ENCODE measurements around the gene ITPR2.

ITPR2 gene

DNA sequence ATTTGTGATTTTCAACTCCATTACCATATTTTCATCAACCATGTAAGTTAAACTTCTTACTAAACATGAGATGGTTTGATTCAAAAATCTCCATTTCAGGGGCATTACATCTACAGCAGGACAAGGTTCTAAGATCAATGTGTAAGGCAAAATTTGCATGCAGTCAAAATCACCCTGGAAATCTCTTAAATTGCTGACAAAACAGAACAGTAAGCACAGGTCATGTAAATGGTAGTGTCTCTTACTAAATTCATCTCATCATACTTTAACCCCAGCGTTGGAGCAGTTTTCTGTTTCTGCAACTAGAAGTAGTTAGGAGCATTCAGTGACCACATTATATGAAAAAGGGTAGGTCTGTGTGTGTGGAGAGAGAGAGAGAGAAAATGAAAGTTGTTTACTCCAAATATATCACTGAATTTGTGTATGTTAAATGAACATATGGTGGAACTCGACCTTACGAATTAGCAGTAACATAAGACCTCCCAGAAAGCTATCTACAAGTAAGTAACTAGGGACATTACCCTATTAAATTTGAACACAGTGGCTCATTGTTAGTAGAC, 410.1 kb downstream of the ITPR2 start:
- no peak for DNase-seq

DNA sequence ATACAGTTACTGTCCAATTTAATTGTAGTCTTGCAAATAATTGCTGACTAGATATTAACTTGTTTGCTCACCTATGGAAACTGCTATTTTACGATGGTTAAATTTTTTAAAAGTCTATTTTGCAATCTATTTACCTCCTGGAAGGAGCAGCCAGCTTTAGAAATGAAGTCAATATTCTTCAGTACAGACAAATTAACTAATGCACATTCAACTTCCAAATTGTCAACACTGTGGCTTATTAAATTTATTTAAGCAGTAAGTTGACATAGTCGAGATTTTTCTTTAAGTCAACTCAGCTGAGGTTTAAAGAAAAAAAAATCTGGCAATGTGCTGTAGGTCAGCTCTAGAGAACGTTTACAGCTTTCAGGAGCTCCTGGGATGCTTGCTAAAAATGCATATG, 416.4 kb downstream of the ITPR2 start:
- DNase-seq = no peak

DNA sequence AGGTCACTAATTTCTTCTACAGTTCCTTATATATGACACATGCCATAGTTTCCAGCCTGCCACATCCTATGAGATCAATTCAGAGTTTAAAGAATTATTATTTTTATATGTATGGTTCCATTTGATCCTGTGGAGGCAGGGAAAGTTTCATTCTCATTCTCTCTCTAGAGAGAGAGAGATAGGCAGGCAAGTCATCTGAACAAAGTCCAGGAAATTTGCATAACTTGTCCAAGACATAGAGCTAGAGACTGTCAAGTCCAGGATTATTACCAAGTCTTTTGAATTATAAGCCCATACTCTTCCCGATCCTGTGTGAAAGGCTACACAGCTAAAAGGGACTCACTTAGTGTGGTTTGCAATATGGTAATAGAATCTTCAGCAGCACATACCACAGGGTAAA, 422.3 kb downstream of the ITPR2 start:
- DNase-seq = no peak

DNA sequence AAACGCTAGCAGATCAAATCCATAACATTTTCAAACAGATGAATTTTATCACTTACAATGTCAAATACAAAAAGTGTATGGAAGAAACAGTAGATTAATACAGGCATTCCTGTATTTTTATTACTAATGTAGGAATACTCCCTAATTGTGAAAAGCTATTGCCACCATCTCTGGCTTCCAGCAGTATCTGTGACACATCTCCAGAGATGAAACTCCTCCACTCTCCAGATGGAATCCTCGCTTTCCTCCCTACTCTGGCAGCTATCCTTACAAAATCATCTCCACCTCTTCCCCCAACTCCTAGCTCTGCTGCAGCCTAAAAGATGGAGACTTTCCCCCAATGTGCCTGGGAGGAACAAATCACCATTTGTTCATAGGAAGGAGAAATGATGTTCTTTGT, 426.2 kb downstream of the ITPR2 start:
- DNase-seq = peak in 1 of 56 donors; percentile 29

DNA sequence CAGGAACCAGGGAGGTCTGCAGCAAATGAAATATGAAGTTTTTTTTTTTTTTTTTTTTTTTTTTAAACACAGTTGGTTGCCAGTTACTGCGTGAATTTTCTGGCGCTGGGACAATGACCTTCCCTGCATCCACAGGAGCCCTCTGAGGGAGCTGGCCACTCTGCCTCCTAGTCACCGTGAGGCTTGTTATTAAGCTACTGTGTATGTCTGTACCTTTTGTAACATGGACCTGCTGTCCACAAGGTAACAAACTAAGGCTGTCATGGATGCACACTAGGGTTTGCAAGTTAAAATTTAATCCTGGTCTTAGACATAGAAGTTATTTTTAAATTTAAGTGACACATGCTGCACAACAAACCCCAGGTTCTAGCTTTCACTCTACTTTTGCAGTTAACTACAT, 426.6 kb downstream of the ITPR2 start:
- no peak for DNase-seq

DNA sequence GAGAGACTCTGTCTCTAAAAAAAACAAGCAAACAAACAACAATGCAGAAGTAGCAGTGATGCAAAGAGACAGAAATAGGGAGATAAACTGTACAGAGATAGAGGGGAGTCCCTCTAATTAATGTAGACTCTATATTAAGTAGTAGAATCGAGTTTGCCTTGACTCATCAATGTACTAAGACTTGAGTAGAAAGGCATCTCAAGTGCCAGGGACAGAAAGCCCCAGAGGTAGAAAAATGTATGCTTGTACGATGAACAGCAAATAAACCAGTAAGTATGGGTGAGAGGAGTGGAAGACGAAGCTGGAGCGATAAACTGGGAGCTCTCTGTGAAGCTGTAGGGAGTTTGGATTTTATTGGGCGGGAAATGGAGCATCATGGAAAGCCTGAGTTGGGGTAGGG, 429.4 kb downstream of the ITPR2 start:
- no peak for DNase-seq

DNA sequence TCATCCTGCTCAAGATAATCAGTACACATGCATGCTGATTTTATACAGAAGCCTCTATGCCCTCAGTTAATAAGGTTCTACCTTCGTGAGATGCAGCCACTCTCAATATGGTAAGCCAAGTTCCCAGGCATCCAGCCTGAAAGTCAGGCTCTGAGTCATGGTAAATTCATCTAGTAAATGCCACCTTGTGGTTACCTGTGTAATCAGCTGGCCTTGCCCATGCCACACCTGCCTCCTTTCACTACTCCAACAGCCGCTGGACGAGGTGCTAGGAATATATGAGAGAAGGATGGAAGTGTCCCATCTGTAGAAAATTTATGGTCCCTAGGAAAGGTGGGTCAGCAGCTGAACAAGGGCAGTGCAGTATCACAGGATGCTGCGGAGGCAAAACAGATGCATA, 430.3 kb downstream of the ITPR2 start:
- no peak for DNase-seq

DNA sequence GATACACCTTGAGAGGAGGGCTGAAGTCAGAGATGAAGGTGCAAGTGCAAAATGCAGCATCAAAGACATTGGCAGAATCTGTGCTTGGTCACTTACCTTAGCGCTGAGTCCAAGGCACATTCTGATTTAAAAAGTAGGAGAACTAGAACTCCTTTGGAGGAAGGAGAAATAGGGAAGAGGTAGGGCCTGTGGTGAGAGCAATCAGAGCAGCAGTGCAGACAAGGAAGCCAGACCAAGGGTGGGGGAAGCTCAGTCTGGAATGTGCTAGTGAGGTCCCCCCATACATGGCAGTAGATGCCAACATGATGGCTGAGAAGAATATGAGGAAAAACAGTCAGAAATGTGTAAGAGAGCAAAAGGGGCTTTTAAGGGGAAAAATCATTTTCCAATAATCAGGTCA, 431.1 kb downstream of the ITPR2 start:
- peak in 7 of 56 donors; percentile 1 to 26 (median 2) for DNase-seq

DNA sequence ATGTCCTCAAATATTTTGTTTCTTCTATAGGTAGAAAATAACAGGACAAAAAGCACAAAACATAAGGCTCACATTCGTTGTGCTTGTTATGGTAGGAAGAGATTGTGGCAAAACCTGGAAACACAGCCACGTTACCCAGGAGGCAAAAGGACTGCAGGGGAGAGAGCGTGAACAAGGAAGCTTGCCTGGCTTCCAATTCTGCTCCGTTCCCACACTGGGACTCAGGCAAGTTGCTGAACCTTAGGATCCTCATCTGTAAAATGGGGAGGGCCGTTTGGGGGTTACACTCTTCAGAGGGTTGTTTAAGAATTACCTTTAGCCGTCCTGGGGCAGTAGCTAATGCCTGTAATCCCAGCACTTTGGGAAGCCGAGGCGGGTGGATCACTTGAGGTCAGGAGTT, 432.4 kb downstream of the ITPR2 start:
- DNase-seq = no peak

DNA sequence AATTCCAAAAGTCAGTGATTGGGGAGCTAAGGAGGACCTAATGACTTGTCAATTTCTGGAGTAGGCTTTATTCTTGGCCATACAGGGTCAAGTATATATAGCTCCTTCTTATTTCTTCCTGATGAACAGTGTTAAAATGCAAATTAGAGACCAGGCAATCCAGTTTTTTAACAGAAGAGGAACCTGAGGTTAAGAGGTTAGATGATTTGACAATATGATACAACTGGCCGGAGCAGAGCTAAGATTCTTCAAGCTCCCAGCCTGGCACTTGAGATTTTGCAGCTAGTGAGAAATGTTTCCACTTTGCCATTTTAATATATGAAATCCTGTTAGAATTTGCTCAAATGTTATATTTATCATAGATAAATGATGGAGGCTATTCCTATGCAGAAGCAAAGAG, 433.6 kb downstream of the ITPR2 start:
- no peak for DNase-seq

DNA sequence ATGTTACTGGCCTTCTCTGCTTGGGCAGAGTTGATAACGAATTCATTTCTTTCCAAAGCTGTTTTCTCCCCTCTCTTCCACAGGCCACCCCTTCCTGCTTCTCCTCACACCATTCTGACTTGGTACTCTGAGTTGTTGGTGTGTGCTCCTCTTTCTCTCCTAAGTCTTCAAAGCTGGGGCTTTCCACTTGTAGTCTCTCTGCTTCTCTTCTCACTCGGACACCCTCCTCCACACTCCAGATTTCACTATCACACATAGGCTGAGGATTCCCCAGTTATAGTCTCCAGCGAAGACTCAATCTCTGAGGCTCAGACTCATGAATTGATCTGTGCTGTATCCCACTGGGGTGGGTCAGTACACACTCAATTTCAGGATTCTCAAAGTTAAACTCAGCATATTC, 436.6 kb downstream of the ITPR2 start:
- DNase-seq = no peak

DNA sequence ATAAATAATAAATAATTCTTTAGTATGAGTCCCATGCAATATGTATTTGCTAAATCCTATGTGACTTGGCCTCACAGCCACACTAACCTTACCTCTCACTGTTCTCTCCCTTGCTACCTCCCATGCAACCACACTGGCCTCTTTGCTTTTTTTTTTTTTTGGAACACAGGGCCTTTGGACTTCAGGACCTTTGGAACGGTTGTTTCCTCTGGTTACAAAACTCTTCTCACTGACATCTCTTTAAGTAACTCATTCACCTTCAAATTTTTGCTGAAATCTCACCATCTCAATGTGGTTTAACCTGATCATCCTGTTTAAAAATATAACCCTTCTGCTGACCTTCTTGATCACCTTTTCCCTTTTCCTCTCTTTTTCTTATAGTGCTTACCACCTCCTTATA, 443.7 kb downstream of the ITPR2 start:
- DNase-seq = no peak

DNA sequence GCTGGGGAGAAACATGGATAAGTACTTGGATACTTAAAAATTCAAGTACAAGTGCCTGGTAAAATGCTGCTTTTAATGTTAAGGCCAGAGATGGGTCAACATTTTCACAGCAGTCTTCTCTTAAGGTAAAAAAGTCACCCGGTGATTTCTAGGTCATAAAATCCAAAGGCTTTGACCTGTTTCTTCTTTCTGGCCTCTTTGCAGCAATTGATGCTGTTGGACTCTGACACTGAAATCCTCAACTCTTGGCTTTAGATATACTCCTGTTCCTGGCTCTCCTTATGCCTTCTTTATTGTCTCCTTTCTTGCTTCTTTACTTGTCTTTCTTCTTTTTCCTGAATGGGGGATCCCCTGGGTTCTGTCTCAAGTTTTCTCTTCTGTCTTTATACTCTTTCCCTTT, 448.5 kb downstream of the ITPR2 start:
- no peak for DNase-seq

DNA sequence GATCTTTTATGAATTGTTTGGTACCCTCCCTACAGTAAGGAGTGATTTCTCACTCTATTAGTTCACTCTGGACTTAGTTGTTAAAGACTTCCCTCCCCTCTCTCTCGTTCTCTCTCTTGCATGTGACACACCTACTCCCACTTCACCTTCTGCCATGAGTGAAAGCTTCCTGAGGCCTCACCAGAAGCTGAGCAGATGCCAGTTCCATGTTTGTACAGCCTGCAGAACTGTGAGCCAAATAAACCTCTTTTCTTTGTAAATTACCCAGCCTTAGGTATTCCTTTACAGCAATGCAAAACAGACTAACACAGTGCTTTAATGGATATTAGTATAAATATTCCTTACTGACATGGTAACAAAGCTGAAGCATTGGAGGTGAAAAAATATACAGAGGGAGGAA, 450.0 kb downstream of the ITPR2 start:
- DNase-seq = no peak

DNA sequence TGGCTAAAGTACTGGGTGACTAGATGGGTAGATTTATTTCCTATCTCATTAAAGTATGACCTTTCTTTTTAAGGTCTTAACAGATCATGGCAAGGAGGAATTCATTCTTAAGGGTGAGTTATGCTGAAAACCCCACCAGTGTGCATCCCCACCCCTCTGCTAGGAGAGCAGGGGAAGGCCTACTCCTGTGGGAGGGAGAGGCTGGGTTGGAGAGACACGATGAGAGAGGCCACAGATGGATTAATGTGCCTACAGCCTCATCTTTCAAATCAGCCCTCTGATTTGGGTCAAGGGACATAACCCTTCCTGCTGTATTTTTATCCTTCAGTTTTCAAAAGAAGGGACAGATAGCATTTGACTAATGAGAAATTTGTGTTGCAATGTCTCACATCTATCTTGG, 452.1 kb downstream of the ITPR2 start:
- no peak for DNase-seq

DNA sequence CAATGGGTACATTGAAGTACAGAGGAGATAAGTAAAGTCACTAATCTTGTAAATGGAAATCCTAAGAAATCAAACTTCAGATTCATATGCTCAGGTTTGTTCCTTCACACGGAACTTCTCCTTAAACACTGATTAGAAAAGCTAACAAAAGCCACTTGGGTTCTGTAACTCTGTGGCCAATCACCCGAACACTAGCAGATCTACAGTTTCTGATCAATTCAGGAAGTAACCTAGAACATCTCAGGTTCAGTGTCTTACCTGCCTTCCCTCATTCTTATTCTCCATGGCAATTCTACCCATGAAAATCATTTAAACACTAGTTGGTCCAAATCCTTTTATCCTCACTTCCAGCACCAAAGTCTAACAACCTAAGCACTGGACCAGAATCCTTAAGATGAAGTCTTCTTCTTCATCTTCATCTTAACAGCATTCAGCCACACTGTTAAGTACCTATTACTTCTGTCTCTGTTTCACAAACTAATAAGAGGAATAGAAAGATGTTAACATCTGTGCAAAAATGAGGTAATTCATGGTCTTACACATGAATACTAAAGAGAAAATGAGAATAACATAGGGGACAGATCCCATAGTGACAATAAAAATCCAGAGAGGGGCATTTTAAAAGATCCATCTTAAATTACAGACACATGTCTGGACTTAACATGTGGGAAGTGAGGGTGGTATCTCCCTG, 453.1 kb downstream of the ITPR2 start:
- no peak for DNase-seq

DNA sequence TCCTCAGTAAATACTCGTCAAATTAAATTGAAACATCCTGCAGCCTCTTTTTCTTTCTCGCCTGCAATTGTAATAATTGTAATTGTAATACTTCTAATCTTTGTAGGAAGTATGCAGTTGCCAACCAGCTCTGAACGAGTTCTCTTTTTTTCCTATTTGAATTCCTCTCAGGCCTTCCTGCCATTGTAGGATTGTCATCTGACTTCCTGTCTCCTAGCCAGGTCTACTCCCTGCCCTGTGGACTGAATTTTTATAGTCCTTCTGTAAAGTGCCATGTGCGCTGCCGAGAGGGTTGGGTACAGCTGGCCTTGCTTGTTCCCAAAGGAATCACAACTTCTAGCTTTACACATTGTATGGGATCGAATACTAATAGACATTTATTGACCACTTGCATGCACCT, 454.3 kb downstream of the ITPR2 start:
- peak in 23 of 56 donors; percentile 2 to 58 (median 23) for DNase-seq

DNA sequence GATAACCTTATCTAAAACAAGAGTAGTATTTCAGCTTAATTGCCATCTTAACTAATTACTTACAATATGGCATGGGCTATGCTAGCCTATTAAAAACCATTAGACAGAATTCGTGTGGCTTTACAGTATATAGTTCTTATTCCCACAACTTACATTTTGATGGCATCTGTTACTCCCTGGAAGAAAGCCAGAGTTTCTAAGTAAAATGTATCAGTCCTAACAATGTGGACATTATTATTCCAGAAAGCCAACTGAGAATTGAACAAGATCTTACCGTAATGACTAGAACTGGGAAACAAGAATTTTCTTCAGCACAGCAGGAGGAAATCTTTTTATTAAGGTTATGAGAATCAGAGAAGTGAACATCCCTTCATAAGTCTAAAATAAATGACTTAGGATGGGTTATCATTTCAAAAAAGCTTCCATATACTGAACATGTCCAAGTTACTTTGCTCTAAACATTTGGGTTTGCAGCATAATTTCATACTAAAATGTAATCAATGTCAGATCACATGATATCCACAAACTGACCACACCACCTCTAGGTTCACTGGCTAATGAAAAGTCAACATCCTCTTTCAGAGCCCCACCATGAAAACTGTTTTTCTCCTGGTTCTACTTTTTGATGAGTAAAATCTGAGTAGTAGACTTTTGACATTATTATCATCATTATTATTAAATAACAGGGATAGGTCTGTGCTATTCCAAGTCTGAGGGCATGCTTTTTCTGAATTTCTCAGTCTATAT, 457.9 kb downstream of the ITPR2 start:
- no peak for DNase-seq

DNA sequence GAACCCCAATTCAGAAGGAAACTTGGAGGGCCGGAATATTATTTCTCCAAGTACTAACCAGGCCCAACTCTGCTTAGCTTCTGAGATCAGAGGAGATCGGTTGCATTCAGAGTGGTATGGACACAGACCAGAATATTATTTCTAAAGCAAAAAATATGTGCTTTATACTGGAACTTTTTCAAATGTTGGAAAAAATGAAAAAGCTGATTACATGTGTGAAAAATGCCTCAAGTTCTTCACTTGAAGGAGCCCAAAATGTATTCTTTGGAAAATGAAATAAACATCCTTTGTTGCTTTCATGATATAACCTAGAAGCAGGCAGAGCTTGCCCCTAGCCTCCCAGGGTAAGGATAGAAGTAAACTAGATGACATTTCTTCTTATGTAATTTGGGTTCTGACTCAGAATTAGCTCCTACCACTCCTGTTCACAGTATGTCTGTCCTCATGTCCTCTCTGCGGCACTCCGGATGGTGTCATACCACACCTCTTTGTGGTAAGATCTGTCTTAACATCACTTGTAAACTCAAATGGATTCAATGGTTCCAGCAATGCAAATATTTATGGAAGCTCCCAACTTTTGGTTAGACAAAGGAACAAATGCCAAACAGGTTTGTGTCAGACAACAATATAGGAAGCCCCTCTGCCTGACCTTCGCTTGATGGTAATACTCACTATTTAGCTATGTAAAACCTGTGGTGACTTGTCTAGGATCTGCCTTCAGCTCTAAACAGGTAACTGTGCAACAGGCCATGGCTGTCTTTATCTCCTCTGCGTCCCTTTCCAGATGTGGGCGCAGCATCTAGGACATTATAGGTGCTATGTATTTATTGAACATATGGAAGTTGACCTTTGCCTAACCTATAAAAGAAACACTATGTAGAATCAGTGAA, 459.1 kb downstream of the ITPR2 start:
- DNase-seq = no peak

DNA sequence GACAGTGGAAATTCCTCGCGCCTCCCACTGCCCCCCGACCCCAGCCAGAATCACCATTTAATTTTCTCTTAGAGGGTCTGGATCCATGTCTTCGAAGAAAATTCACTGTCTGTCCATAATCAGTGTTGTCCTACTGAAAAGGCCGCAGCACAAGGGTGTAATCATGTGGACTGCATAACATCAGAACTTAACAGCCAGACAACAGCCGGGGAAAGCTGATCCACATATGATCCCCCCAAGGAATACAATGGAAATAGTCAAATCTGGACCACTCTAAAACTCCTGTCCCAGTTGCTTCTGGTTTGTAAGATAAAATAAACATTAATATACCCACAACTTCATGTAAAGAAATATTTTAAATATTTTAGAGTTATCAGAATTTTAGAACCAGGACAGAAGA, 460.1 kb downstream of the ITPR2 start:
- DNase-seq = no peak

DNA sequence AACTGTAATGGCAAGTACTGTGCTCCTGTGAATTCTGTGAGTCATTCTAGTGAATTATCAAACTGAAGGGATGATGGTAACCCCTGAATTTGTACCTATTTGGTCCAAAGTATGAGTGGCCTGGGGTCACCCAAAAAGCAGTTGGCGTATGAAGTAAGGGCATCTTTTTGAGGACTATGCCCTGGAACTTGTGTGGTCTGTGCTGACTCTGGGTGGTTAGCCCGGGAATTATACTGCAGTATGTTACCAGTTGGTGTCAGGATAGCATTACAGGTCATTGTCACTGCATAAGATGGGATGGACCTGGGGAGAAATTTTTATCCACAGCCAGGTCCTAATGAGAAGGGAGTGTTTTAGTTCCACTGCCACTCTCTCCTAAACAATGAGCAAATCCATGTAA, 462.9 kb downstream of the ITPR2 start:
- DNase-seq = peak in 10 of 56 donors; percentile 8 to 46 (median 16)

DNA sequence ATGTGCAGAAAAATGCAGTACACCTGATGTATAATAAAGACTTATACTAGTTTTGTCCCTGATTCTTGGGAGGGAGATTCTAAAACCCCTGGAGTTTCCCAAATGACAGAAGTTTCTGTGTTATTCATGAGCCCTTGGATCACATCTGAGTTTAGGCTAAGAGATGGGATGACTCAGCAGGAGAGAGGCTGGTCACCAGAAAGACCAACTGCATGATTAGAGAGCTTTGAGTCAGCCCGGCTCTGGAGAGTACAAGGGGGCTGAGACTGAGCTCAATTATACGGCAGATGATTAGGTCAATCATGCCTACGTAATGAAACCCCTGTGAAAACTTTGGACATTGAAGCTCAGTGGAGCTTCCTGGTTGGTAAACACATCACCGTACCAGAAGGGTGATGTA, 463.4 kb downstream of the ITPR2 start:
- peak in 4 of 56 donors; percentile 19 to 35 (median 24) for DNase-seq
